Omental fat pad (tissue), 4 donors: ENCODE results near the gene DDX17. TPM values are rescaled to one million over a fixed set of nuclear protein-coding genes. Genes with fewer than 3 reads are reported as not detected.

Experiments
- ATAC-seq: fragments of 150-250 bp; one replicate; pipeline ENCODE4 v1.9.1; 2016; ENCODE audit warnings: mild to moderate bottlenecking, moderate library complexity; ENCODE audit not compliant: low FRiP score
- DNase-seq: peaks from one replicate; pipeline ENCODE4 v3.0.0-alpha.2; 2019; ENCODE audit warnings: low spot score
- total RNA-seq, 4 donors: library from RNA; depleted of rRNA; stranded (reverse); fragments of >200 nt; gene quantifications; one replicate each; pipeline ENCODE4 v1.1.0, GENCODE V29; 2016
- TF ChIP-seq, protein P1 (sequence below), 3 donors: fragments of 450-650 bp; IDR thresholded peaks; one replicate each; pipeline ENCODE4 v1.5.1; 2016 to 2017; ENCODE audit warnings: antibody characterized with exemption in 3 of 3, mild to moderate bottlenecking in 3 of 3, moderate library complexity in 2 of 3

The DDX17 gene
- total RNA-seq, 4 donors from 2014 or later, result 330 to 572 (median 383) TPM

GRCh38 chr22:38442967-38443627, 63.0 kb downstream of the DDX17 start:
- DNase-seq (no peak), ATAC-seq (no peak)
- TF ChIP-seq, protein P1, sequence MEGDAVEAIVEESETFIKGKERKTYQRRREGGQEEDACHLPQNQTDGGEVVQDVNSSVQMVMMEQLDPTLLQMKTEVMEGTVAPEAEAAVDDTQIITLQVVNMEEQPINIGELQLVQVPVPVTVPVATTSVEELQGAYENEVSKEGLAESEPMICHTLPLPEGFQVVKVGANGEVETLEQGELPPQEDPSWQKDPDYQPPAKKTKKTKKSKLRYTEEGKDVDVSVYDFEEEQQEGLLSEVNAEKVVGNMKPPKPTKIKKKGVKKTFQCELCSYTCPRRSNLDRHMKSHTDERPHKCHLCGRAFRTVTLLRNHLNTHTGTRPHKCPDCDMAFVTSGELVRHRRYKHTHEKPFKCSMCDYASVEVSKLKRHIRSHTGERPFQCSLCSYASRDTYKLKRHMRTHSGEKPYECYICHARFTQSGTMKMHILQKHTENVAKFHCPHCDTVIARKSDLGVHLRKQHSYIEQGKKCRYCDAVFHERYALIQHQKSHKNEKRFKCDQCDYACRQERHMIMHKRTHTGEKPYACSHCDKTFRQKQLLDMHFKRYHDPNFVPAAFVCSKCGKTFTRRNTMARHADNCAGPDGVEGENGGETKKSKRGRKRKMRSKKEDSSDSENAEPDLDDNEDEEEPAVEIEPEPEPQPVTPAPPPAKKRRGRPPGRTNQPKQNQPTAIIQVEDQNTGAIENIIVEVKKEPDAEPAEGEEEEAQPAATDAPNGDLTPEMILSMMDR (IDR thresholded peaks at IDR 0.05), result no peak

- DNase-seq (no peak), ATAC-seq (no peak)
- TF ChIP-seq, protein P1 (IDR thresholded peaks at IDR 0.05), result no peak
These were observed 64.4 kb downstream of the DDX17 start for GRCh38 chr22:38441620-38442287.

DNA sequence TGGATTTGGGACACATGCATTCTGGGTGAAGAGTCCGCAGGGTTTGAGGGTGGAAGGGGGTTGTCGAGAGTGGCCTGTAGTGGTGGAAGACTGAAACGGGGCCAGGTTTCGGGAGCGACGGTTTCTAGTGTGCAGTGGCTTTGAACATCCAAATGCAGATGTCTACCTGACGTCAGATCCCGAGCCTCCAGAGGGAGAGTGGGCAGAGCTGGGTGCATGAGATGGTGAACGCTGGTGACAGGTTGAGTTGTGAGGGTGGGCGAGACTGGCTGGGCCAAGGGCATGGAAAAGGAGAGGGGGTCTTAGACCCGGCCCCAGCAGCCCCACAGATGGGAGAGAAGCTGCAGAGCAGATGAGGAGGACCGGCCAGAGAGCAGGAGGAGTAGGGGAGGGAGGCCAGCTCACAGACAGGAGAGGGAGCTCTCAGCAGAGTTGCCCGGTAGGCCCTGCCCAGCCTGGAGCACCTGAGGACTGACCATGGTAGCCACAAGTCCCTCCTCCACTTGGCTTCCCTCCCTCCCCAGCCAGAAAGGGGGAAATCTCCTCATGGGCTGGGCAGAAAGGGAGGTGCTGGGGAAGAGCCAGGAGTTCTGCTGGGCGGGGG, 65.3 kb downstream of the DDX17 start:
- TF ChIP-seq, protein P1 (IDR thresholded peaks at IDR 0.05), result no peak
- no peak for ATAC-seq
- no peak for DNase-seq

GRCh38 chr22:38437416-38437815, 68.7 kb downstream of the DDX17 start:
- ATAC-seq (no peak), DNase-seq (no peak)
- TF ChIP-seq, protein P1 (IDR thresholded peaks at IDR 0.05), result no peak

DNA sequence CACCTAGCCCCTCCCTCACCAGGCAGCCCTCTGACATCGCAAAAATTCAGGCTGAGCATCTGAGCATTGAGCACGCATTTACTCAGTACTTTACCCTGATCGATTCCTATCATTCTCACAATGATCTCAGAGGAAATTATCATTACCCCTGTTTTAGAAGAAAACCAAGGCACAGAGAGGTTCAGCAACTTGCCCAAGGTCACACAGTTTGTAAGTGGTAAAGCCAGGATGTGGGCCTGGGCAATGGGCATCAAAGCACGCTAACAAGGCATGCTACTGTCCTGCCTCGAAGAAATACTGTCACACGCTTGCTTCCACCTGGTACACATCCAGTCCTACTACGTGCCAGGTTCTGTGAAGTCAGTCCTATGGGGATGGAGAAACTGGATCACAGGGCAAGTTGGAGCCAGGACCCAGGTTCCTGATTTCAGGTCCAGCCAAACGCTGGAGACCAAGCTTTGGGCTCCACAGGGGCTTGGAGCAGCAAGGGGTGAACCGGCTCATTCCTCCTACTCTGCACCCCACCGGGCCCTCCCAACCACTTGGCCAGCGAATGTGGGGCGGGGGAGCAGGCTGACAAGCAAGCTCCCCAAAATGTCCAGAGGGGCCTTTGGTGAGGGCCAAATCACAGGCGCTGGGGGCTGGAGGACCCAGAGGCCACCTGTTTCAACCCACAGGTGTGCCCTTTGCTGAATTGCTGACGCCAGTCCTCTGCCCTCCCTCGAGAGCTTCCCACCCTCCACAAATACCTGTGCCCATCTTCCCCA, 69.3 kb downstream of the DDX17 start:
- TF ChIP-seq, protein P1 (IDR thresholded peaks at IDR 0.05), result no peak
- ATAC-seq (no peak), DNase-seq (no peak)

GRCh38 chr22:38435965-38436364, 70.1 kb downstream of the DDX17 start:
- no peak for ATAC-seq

More at GRCh38 chr22:38435965-38436364, 70.1 kb downstream of the DDX17 start:
- TF ChIP-seq, protein P1 (IDR thresholded peaks at IDR 0.05), result no peak
- no peak for DNase-seq
